Stimulated activated CD4-positive, alpha-beta T cell treated with anti-CD3 and anti-CD28 coated beads, Interleukin-4, amount 100 ng/mL, for 24 hours (primary cell): Measurements from ENCODE around the gene PHACTR2.
A peak's percentile ranks its signal among the peaks of the same experiment; 100 is the strongest.
"Not testable (repeated sequence)": the region's sequence is repeated elsewhere in the genome, so short reads cannot be mapped to it uniquely, and the experiment has no call there.

Experiments used
- DNase-seq: peaks from one replicate; pipeline ENCODE4 v3.0.0-alpha.2; 2020

The PHACTR2 gene

GRCh38 chr6:143677891-143678791, at the start of gene PHACTR2:
PHACTR2 (plus strand) TSS chr6:143677965; CDS start chr6:143678164, 199 bp downstream.
- DNase-seq: peak; percentile 53

GRCh38 chr6:143629104-143630080, 48.4 kb upstream of the PHACTR2 start:
- peak; percentile 8 for DNase-seq

- not testable (repeated sequence) for DNase-seq
Measured at GRCh38 chr6:143631196-143631595, 46.6 kb upstream of the PHACTR2 start.

GRCh38 chr6:143632894-143633293, 44.9 kb upstream of the PHACTR2 start:
- no peak for DNase-seq

- DNase-seq: no peak
Measured at GRCh38 chr6:143634486-143634885, 43.3 kb upstream of the PHACTR2 start.

- DNase-seq: no peak
Measured at GRCh38 chr6:143637691-143638090, 40.1 kb upstream of the PHACTR2 start.

GRCh38 chr6:143642403-143642802, 35.4 kb upstream of the PHACTR2 start:
- DNase-seq: no peak

GRCh38 chr6:143647191-143647590, 30.6 kb upstream of the PHACTR2 start:
- DNase-seq: no peak

GRCh38 chr6:143647732-143648131, 30.0 kb upstream of the PHACTR2 start:
- no peak for DNase-seq

GRCh38 chr6:143649319-143649718, 28.4 kb upstream of the PHACTR2 start:
- DNase-seq: not testable (repeated sequence)

GRCh38 chr6:143651328-143651727, 26.4 kb upstream of the PHACTR2 start:
- DNase-seq: not testable (repeated sequence)

GRCh38 chr6:143652841-143653331, 24.9 kb upstream of the PHACTR2 start:
- DNase-seq: no peak

GRCh38 chr6:143655541-143655940, 22.2 kb upstream of the PHACTR2 start:
- no peak for DNase-seq

GRCh38 chr6:143656026-143656425, 21.7 kb upstream of the PHACTR2 start:
- DNase-seq: no peak

- no peak for DNase-seq
Measured at GRCh38 chr6:143657809-143658208, 20.0 kb upstream of the PHACTR2 start.

- not testable (repeated sequence) for DNase-seq
Measured at GRCh38 chr6:143660170-143660569, 17.6 kb upstream of the PHACTR2 start.

GRCh38 chr6:143664171-143664570, 13.6 kb upstream of the PHACTR2 start:
- no peak for DNase-seq

- DNase-seq: not testable (repeated sequence)
Measured at GRCh38 chr6:143666007-143666406, 11.8 kb upstream of the PHACTR2 start.

- not testable (repeated sequence) for DNase-seq
Measured at GRCh38 chr6:143669483-143669882, 8.3 kb upstream of the PHACTR2 start.

- no peak for DNase-seq
Measured at GRCh38 chr6:143673669-143674068, 4.1 kb upstream of the PHACTR2 start.

- no peak for DNase-seq
Measured at GRCh38 chr6:143674483-143675381, 3.0 kb upstream of the PHACTR2 start.

- no peak for DNase-seq
Measured at GRCh38 chr6:143675382-143675900, 2.3 kb upstream of the PHACTR2 start.
